CD4-positive, alpha-beta T cell (primary cell): ENCODE data around the gene ZNF276. TPM values are rescaled to one million over a fixed set of nuclear protein-coding genes. Genes with fewer than 3 reads are reported as not detected.

Experiments
- ATAC-seq: fragments of 200-7000 bp; cut with Tn5 transposase; one replicate; pipeline ENCODE4 v1.10.0; 2022; ENCODE audit warnings: mild to moderate bottlenecking; ENCODE audit not compliant: poor library complexity
- CTCF ChIA-PET: fragments of 350-600 bp; sonication (Branson Sonifier 250); formaldehyde crosslinking; loops from one replicate; lab custom pipeline; 2021; ENCODE audit warnings: antibody characterized with exemption, inconsistent platforms; lab: Charles Lee
- POLR2A ChIA-PET: fragments of 350-600 bp; sonication (Branson Sonifier 250); formaldehyde crosslinking; loops from one replicate; lab custom pipeline; 2021; ENCODE audit warnings: antibody characterized with exemption, inconsistent platforms; lab: Charles Lee
- DNase-seq, 14 experiments: peaks; one replicate each; pipeline ENCODE4 v3.0.0-alpha.2; 2013 to 2020; ENCODE audit warnings: mixed read lengths in 2 of 14
- H3K27ac ChIP-seq, 2 donors: one replicate each; pipeline versions ENCODE4 v1.5.1 to v1.7.0; 2013; ENCODE audit warnings: low read length in 2 of 2, low read depth in 1 of 2, mild to moderate bottlenecking in 1 of 2
- H3K27me3 ChIP-seq, 2 experiments: 1 replicate in 1 of 2; 2 replicates in 1 of 2; pipeline versions ENCODE4 v1.6.1 to v1.7.0; 2013; ENCODE audit warnings: low read length in 2 of 2, control low read depth in 1 of 2, mild to moderate bottlenecking in 1 of 2, moderate library complexity in 1 of 2; ENCODE audit not compliant: insufficient read depth in 2 of 2, control insufficient read depth in 1 of 2
- H3K36me3 ChIP-seq: one replicate; pipeline ENCODE4 v1.6.1; 2013; ENCODE audit warnings: low read length, control low read depth; ENCODE audit not compliant: insufficient read depth
- H3K4me1 ChIP-seq: one replicate; pipeline ENCODE4 v1.6.1; 2013; ENCODE audit warnings: low read length, control low read depth; ENCODE audit not compliant: insufficient read depth
- H3K4me3 ChIP-seq: one replicate; pipeline ENCODE4 v1.5.1; 2013; ENCODE audit warnings: mild to moderate bottlenecking, low read length, moderate library complexity
- H3K9me3 ChIP-seq, 2 experiments: 1 replicate in 1 of 2; 2 replicates in 1 of 2; pipeline versions ENCODE4 v1.6.1 to v1.7.0; 2013; ENCODE audit warnings: low read length in 2 of 2, mild to moderate bottlenecking in 2 of 2, control low read depth in 1 of 2, moderate library complexity in 1 of 2; ENCODE audit not compliant: control insufficient read depth in 1 of 2, insufficient read depth in 1 of 2
- H3K27ac Mint-ChIP-seq: one replicate; pipeline ENCODE4 v1.8.0; 2020; ENCODE audit warnings: mixed read lengths
- H3K27me3 Mint-ChIP-seq: one replicate; pipeline ENCODE4 v1.8.0; 2021; ENCODE audit warnings: mixed read lengths
- H3K36me3 Mint-ChIP-seq: one replicate; pipeline ENCODE4 v1.8.0; 2021; ENCODE audit warnings: low read depth, mixed read lengths
- H3K4me1 Mint-ChIP-seq: one replicate; pipeline ENCODE4 v1.8.0; 2021; ENCODE audit warnings: low read depth, mixed read lengths
- H3K4me3 Mint-ChIP-seq: one replicate; pipeline ENCODE4 v1.8.0; 2020; ENCODE audit warnings: mild to moderate bottlenecking, mixed read lengths
- H3K9me3 Mint-ChIP-seq: one replicate; pipeline ENCODE4 v1.8.0; 2020; ENCODE audit warnings: mixed read lengths
- CTCF ChIP-seq: fragments of 200-600 bp; IDR thresholded peaks from one replicate; pipeline ENCODE4 v1.8.0; 2022; ENCODE audit warnings: antibody characterized with exemption, mild to moderate bottlenecking
- intact Hi-C, 2 experiments: fragments of 100-400 bp; cut with DNase I in 1 of 2; cut with micrococcal nuclease in 1 of 2; formaldehyde crosslinking; loops; one replicate each; pipeline versions ENCODE4 v1.15.1 to v1.9.0; 2023 to 2025; cut with DNase I, micrococcal nuclease
- total RNA-seq, 174 experiments: library from RNA in 2 of 174; stranded (reverse) in 2 of 174; gene quantifications; one replicate each; pipeline ENCODE4 v1.2.3 and lab custom pipeline; 2021 to 2026

ZNF276 gene
- total RNA-seq, 2 experiments from 2014 or later = 127 to 137 TPM

- Mint-ChIP-seq H3K27me3 (no peaks in the 10 kb centered on the region), H3K4me1 (peaks cover 11% of the 10 kb centered on the region), H3K9me3 (no peaks in the 10 kb centered on the region), H3K36me3 (peaks cover 2% of the 10 kb centered on the region), H3K4me3 (peak overlapping the region; percentile 38), H3K27ac (no peak overlapping the region)
- ChIA-PET POLR2A (interaction anchor here (1.6 kb wide), 1 partner anchor 11 kb away, joined by 5 read pairs; no protein-coding TSS in a partner anchor), CTCF (no interaction called here)
- Histone ChIP-seq H3K27me3 (peaks cover 0 to under 1% of the 10 kb centered on the region in 2 experiments), H3K9me3 (no peaks in the 10 kb centered on the region), H3K27ac (no peak overlapping the region), H3K36me3 (no peaks in the 10 kb centered on the region), H3K4me1 (peaks cover 25% of the 10 kb centered on the region), H3K4me3 (no peak overlapping the region)
- intact Hi-C loops = no loop called here
- ATAC-seq (no peak), DNase-seq (peak in 1 of 14 experiments; percentile 29)
- no peak for TF ChIP-seq CTCF
Measured at GRCh38 chr16:89716916-89717687, 4.2 kb upstream of the ZNF276 start.

- ATAC-seq (no peak), DNase-seq (no peak)
- H3K4me3 Mint-ChIP-seq = peak overlapping the region; percentile 58
- H3K4me1 ChIP-seq = peaks cover 26% of the 10 kb centered on the region
- H3K27me3 Mint-ChIP-seq = no peaks in the 10 kb centered on the region
- ChIA-PET POLR2A (interaction anchor here (0.6 to 1.6 kb wide), 2 partner anchors 12 to 48 kb away, joined by 3 to 5 read pairs; no protein-coding TSS in a partner anchor), CTCF (interaction anchor here (1.7 kb wide), 1 partner anchor 18 kb away, joined by 7 read pairs; no protein-coding TSS in a partner anchor)
- peak overlapping the region; percentile 62 for H3K27ac Mint-ChIP-seq
- peaks cover 3% of the 10 kb centered on the region for H3K36me3 ChIP-seq
- no peak overlapping the region for H3K4me3 ChIP-seq
- H3K9me3 Mint-ChIP-seq = no peaks in the 10 kb centered on the region
- H3K4me1 Mint-ChIP-seq = peaks cover 16% of the 10 kb centered on the region
- H3K27me3 ChIP-seq = no peaks in the 10 kb centered on the region
- peaks cover 10% of the 10 kb centered on the region for H3K36me3 Mint-ChIP-seq
- H3K9me3 ChIP-seq = no peaks in the 10 kb centered on the region
- no peak overlapping the region for H3K27ac ChIP-seq
- no peak for TF ChIP-seq CTCF
- intact Hi-C loops = no loop called here
Measured at GRCh38 chr16:89717688-89718505, 3.4 kb upstream of the ZNF276 start.

DNA sequence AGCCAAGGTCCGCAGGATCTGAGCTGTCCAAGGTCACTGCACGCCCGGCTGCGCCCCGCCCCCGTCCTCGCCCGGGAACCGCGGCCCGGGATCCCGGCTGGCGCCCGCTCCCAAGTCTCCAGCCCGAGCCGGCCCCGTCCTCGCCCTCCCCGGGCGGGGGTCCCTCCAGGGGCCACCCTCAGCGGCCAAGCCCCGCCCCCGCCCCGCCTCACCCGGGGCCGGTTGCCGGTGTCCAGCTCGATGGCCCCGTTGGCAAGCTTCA, 855 bp upstream of the ZNF276 start:
- ATAC-seq = no peak
- Mint-ChIP-seq H3K27me3 (no peaks in the 10 kb centered on the region), H3K9me3 (no peaks in the 10 kb centered on the region), H3K4me3 (peak overlapping the region; percentile 87), H3K27ac (peak overlapping the region; percentile 79), H3K4me1 (peaks cover 32% of the 10 kb centered on the region), H3K36me3 (peaks cover 27% of the 10 kb centered on the region)
- peak overlapping the region; percentile 87 for H3K4me3 ChIP-seq
- POLR2A ChIA-PET = interaction anchor here (0.7 to 2.1 kb wide), 7 partner anchors 13 to 153 kb away, joined by 3 to 8 read pairs (median 6); partner anchors contain the start of gene TCF25
- no peak for DNase-seq
- no peak for TF ChIP-seq CTCF
- CTCF ChIA-PET = interaction anchor here (1.0 to 1.9 kb wide), 2 partner anchors 15 to 20 kb away, joined by 4 to 7 read pairs; no protein-coding TSS in a partner anchor
- H3K9me3 ChIP-seq = peaks cover 0 to 4% of the 10 kb centered on the region in 2 experiments
- intact Hi-C loops = loop anchor here in 1 of 2 experiments (2.0 to 5.0 kb wide), 3 partner anchors 72 to 152 kb away; partner anchors contain the start of genes FANCA and TCF25
- H3K27ac ChIP-seq = peak overlapping the region in 1 of 2 donors; percentile 94
- H3K4me1 ChIP-seq = peaks cover 52% of the 10 kb centered on the region
- peaks cover 28% of the 10 kb centered on the region for H3K36me3 ChIP-seq
- no peaks in the 10 kb centered on the region for H3K27me3 ChIP-seq
